GM19025 (cell line): Measurements from ENCODE around the gene GABBR2.
"Not testable (repeated sequence)": the region's sequence is repeated elsewhere in the genome, so short reads cannot be mapped to it uniquely, and the experiment has no call there.

ENCODE experiments used
- ATAC-seq: cut with Tn5 transposase; IDR thresholded peaks from one replicate; pipeline ENCODE4 v1.9.1; 2021; ENCODE audit warnings: mild to moderate bottlenecking, low read depth, moderate library complexity; ENCODE audit not compliant: unreplicated experiment

GABBR2 gene

DNA sequence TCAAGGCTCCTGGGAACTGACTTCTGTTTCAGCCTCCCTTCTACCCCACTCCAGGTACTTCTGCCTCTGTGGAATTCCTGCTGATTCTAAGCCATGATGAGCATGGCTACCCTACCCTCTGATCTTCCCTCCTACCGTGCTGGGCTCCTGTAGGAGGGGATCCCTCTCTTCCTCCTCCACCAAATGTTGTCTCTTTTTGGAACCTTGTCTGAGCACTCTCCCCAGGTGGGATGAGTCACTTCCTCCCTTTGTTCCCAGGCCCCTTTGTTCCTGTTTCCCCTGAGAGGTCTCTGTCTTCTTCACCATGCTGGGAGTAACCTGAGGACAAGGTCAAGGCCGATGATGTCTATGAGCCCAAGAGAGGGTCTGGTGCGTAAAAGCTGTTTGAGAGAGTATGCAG is 213.2 kb downstream of the GABBR2 start:
- no peak for ATAC-seq

- ATAC-seq, result no peak
Observed at GRCh38 chr9:98494852-98495251, 213.9 kb downstream of the GABBR2 start.

- no peak for ATAC-seq
Observed at GRCh38 chr9:98491828-98492227, 216.9 kb downstream of the GABBR2 start.

- no peak for ATAC-seq
Observed at GRCh38 chr9:98491231-98491651, 217.5 kb downstream of the GABBR2 start.

DNA sequence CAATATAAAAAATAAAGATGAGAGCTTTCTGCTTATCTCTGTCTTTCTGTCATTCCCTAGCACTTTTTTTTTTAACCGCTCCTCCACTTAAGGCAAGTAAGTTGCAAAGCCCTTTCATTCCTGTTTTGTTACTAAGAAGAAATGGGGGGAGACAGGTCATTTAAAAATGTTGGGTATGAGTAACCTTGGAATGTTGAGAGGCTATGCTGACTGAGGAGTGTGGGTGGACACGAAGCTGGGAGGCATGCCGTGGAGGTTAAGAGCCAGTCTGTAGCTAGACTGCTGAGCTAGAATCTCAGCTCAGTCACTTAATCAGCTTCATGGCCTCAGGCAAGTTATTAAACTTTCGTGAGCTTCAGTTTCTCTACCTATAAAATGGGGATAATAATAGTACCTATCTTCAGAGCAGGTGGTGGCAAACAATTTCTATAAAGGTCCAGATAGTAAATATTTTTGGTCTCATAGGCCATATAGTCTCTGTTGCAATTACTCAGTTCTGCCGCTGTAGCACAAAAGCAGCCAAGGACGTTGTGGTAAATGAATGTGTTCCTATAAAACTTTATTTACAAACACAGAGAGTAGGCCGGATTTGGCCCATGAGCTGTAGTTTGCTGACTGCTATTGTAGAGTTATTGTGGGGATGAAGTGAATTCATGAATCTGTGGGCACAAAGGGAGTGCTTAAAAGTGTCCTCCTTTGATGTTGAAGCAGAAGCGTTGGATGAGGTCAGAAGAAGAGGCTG is 220.0 kb downstream of the GABBR2 start:
- no peak for ATAC-seq

DNA sequence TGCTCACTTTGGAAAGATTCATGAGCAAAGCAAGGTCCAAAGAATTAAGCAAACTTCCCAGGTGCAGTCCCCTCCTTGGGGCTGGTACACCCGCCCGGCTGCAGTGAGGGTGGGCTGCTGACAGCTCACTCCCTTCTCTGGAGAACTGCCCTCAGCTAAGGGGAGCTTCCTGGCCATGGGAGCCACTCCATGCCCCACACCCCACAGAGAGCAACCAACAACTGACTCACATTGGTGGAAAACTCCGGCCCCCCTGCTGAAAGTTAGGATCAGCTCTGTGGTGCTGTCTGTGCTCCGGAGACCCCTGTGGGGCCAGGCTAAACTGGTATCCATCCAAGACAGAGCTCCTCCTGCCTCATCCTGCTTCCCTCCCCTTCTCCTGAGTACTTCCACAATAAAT is 223.0 kb downstream of the GABBR2 start:
- ATAC-seq, result no peak

DNA sequence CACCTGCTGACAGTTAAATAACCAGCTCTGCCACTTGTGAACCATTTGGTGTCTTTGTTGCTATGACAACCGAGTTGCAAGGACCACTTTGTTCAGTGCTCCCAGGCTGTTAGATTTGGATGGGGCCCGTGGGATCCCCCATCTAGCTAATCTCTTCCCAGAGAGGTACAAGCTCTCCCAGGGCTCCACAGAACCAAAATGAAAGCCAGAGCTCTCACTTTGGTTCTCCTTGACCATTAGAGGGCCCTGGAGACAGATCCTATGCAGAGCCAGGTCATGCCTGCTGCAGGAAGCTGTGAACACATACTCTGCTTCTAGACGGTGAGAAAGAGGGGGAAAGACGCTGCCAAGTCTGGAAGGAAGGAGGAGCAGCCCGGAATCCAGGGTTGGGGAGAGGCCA is 224.6 kb downstream of the GABBR2 start:
- ATAC-seq, result no peak

- ATAC-seq, result no peak
Observed at GRCh38 chr9:98482226-98482625, 226.5 kb downstream of the GABBR2 start.

- ATAC-seq, result no peak
Observed at GRCh38 chr9:98481676-98482075, 227.1 kb downstream of the GABBR2 start.

DNA sequence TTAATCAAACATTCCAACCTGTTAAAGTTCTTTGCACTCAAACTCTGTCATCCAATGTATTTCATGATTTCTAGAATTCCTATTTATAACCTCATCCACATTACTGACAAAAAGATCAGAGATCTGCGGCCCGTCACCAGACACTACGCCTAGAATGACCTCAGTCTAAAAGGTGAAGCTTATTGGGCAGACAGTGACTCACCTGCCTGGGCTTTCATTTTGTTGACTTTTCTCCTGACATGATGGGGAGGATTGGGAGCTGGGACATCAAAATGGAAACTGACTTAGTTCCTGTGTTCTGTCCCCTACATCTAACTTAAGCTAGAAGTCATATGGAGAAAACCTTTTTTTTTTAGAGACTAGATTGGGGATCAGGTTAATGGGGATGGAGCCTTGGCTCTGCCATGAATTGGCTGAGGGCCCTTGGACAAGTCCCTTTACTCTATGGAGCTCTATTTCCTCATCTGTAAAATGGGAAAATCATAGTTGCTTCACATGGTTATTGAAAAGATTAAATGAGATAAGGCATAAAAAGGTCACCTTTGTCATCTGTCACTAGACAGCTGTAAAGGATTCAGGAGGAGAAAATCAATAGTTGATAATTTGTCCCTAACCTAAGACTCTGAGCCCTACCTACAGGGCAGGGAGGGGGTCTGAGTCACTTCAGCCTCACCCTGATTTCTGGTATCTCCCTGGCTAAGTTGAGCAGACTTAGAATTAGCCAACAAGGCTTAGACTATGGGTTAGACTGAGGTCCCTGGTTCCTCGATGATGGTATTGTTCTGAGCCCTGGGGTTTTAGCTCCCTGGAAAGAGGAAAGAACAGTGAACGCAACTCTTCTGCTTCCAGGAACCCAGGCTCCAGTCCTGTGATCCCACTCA is 228.5 kb downstream of the GABBR2 start:
- no peak for ATAC-seq

DNA sequence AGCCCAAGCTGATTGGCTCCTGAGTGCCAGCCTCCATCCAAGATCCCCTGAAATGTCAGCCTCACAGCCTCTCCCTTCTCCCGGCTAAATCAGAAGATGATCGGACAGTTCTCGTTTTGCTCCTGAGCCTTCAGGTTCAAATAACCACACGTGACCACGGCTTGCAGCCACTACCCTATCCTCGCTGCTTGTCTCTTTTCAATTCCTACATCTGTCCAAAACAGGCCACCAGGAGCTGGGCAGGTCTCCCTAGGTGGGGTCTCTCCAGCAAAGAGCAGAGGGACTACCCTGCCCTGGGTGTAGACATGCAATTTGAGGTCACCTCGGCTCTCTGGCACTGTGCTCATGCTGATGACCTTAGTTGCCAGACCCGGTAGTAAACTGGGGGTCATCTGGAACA is 229.3 kb downstream of the GABBR2 start:
- no peak for ATAC-seq

- no peak for ATAC-seq
Observed at GRCh38 chr9:98477884-98478283, 230.9 kb downstream of the GABBR2 start.

- ATAC-seq, result no peak
Observed at GRCh38 chr9:98472216-98472615, 236.5 kb downstream of the GABBR2 start.

DNA sequence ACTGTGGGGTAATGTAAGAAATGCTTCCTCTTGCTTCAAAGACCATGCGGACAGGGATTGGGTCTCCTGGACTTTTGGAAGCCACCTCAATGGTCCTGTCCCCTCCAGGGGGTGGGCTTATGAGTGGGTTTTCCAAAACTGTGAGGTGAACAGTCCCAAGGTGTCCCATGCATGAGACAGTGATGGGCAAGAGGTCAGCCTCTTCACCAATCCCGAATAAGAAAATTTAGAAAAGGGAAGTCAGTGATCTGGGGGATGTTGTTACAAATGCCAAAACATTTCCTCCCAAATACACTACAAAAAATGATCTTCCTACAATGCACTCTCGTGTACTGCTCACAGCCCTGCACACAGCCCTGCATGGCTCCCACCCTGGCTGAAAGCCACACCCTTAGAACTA is 237.6 kb downstream of the GABBR2 start:
- no peak for ATAC-seq

DNA sequence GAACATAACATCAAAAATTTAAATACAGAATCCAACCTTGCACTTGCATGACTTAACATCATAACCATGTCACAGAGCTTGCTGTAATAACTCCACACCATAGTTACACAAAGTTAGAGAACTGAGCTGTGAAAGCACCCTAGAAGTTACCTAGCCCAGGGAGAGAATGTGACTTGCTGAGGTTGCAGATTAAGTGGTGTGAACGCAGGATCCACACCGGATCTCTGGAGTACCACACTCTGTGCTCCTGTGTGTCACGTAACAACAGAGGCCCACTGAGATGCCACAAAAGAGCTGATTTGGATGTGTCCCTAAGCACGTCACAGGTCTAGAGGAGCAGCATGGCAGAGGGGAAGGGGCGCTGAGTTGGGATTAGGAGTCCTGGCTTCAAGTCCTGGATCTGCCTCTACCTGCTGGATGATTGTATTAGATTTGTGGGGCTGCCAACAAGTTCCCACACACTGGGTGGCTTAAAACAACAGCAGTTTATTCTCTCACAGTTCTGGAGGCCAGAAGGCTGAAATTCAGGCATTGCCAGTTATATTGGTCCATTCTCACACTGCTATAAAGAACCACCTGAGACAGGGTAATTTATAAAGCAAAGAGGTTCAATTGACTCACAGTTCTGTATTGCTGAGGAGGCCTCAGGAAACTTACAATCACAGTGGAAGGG is 240.0 kb downstream of the GABBR2 start:
- no peak for ATAC-seq

- no peak for ATAC-seq
Observed at GRCh38 chr9:98465799-98466198, 242.9 kb downstream of the GABBR2 start.

DNA sequence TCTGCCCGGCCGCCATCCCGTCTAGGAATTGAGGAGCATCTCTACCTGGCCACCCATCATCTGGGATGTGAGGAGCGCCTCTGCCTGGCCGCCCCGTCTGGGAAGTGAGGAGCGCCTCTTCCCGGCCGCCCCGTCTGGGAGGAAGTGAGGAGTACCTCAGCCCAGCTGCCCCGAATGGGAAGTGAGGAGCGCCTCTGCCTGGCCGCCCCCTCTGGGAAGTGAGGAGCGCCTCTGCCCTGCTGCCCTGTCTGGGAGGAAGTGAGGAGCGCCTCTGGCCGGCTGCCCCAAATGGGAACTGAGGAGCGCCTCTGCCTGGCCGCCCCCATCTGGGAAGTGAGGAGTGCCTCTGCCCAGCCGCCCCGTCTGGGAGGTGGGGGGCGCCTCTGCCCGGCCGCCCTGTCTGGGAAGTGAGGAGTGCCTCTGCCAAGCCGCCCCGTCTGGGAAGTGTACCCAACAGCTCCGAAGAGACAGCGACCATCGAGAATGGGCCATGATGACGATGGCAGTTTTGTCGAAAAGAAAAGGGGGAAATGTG is 244.5 kb downstream of the GABBR2 start:
- not testable (repeated sequence) for ATAC-seq

GRCh38 chr9:98462310-98462709 is 246.4 kb downstream of the GABBR2 start:
- no peak for ATAC-seq

GRCh38 chr9:98460704-98461103 is 248.0 kb downstream of the GABBR2 start:
- no peak for ATAC-seq

DNA sequence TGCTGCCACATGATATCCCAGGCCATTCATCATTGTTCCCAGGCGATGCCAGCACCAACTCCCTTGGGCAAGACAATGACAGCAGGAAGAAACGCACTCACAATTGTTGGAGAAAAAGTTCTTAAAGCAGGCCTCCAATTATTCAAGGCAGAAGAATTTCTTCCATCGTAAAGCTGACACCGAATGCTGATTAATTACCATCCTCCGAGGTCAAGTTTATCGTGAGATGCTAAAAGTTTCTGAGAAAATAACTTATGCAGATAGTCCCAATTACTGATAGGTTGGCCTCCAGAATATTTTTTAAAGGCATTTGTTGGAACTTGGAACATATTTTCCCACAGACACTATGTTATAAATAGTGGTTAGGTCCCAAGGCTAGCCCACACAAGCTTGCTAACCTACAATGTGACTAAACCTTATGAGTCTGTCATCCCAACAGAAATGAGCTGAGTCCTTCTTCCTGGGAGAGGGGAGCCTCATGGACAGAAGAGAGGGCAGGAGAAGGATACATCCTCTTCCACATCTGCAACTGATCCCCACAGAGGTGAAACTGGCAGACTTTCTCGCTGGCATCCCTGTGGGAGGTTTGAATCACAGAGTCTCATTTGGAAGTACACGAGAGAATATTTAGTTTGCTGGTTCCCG is 250.9 kb downstream of the GABBR2 start:
- ATAC-seq, result no peak
